HT1080 (cell line): ENCODE data around the gene ADGRD1. TPM values are rescaled to one million over a fixed set of nuclear protein-coding genes. Genes with fewer than 3 reads are reported as not detected.

ENCODE experiments used
- DNase-seq: peaks from one replicate; pipeline ENCODE4 v3.0.0-alpha.2; 2015; ENCODE audit warnings: low read depth
- small RNA-seq: library from RNA; depleted of rRNA; stranded (forward); fragments of <200 nt; gene quantifications from one replicate; pipeline ENCODE3, GENCODE V24; 2014
- total RNA-seq: library from RNA; depleted of rRNA; stranded (reverse); fragments of >200 nt; shearing (Covaris generic); gene quantifications from 2 replicates; pipeline ENCODE4 v1.2.3, GENCODE V29; 2014; rRNA removed

Gene ADGRD1
- total RNA-seq, 1 experiment from 2014 or later: not detected

- no peak for DNase-seq
These were observed 234.7 kb downstream of the ADGRD1 start for GRCh38 chr12:131188131-131189050.

- DNase-seq: no peak
These were observed 236.1 kb downstream of the ADGRD1 start for GRCh38 chr12:131189781-131190180.

- no peak for DNase-seq
These were observed 237.3 kb downstream of the ADGRD1 start for GRCh38 chr12:131190965-131191364.

Small RNA genes within 50 kb of the gene (small RNA-seq; reads per million reads assigned to genes)
- not detected for gene RF00019

Other genes with a start within 250 kb of the ADGRD1 start
- 0.07 TPM in 1 of 2 replicates, not detected in the other for gene RIMBP2, start 237.6 kb upstream of the ADGRD1 start, total RNA-seq
- 13.7 and 19.7 TPM in 2 replicates for gene STX2, start 114.7 kb upstream of the ADGRD1 start, total RNA-seq
- 1,818 and 1,946 TPM in 2 replicates for gene RAN, start 81.8 kb upstream of the ADGRD1 start, total RNA-seq